Neural cell (in vitro differentiated cells): ENCODE data around the gene GLB1L.

Source experiments
- EZH2 ChIP-seq: fragments of 200-600, 300-800 bp; shearing (Covaris generic), sonication (generic); IDR thresholded peaks from 2 replicates; pipeline ENCODE4 v1.6.1; 2014; ENCODE audit warnings: antibody characterized with exemption, low read length, borderline replicate concordance, mild to moderate bottlenecking; ENCODE audit not compliant: insufficient read depth, poor library complexity, severe bottlenecking
- MXI1 ChIP-seq: fragments of 450-650 bp; conservative IDR thresholded peaks from 2 replicates; pipeline ENCODE4 v1.6.1; 2014; ENCODE audit warnings: antibody characterized with exemption, mild to moderate bottlenecking; ENCODE audit not compliant: poor library complexity, severe bottlenecking
- POLR2AphosphoS5 ChIP-seq: IDR thresholded peaks from 2 replicates; pipeline ENCODE4 v1.6.1; 2012
- TF ChIP-seq, protein P1 (sequence below): fragments of 450-650 bp; IDR thresholded peaks from 2 replicates; pipeline ENCODE4 v1.5.1; 2014; ENCODE audit warnings: antibody characterized with exemption, mild to moderate bottlenecking, moderate library complexity; ENCODE audit not compliant: poor library complexity, severe bottlenecking
- TF ChIP-seq, protein P2 (sequence below): IDR thresholded peaks from 2 replicates; pipeline ENCODE4 v1.6.1; 2012; ENCODE audit warnings: borderline replicate concordance

GRCh38 chr2:219282375-219282774 lies 37.1 kb upstream of the GLB1L start:
- TF ChIP-seq, protein P1, sequence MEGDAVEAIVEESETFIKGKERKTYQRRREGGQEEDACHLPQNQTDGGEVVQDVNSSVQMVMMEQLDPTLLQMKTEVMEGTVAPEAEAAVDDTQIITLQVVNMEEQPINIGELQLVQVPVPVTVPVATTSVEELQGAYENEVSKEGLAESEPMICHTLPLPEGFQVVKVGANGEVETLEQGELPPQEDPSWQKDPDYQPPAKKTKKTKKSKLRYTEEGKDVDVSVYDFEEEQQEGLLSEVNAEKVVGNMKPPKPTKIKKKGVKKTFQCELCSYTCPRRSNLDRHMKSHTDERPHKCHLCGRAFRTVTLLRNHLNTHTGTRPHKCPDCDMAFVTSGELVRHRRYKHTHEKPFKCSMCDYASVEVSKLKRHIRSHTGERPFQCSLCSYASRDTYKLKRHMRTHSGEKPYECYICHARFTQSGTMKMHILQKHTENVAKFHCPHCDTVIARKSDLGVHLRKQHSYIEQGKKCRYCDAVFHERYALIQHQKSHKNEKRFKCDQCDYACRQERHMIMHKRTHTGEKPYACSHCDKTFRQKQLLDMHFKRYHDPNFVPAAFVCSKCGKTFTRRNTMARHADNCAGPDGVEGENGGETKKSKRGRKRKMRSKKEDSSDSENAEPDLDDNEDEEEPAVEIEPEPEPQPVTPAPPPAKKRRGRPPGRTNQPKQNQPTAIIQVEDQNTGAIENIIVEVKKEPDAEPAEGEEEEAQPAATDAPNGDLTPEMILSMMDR, result no peak
- TF ChIP-seq POLR2AphosphoS5 (no peak), EZH2 (no peak), MXI1 (no peak)
- TF ChIP-seq, protein P2, sequence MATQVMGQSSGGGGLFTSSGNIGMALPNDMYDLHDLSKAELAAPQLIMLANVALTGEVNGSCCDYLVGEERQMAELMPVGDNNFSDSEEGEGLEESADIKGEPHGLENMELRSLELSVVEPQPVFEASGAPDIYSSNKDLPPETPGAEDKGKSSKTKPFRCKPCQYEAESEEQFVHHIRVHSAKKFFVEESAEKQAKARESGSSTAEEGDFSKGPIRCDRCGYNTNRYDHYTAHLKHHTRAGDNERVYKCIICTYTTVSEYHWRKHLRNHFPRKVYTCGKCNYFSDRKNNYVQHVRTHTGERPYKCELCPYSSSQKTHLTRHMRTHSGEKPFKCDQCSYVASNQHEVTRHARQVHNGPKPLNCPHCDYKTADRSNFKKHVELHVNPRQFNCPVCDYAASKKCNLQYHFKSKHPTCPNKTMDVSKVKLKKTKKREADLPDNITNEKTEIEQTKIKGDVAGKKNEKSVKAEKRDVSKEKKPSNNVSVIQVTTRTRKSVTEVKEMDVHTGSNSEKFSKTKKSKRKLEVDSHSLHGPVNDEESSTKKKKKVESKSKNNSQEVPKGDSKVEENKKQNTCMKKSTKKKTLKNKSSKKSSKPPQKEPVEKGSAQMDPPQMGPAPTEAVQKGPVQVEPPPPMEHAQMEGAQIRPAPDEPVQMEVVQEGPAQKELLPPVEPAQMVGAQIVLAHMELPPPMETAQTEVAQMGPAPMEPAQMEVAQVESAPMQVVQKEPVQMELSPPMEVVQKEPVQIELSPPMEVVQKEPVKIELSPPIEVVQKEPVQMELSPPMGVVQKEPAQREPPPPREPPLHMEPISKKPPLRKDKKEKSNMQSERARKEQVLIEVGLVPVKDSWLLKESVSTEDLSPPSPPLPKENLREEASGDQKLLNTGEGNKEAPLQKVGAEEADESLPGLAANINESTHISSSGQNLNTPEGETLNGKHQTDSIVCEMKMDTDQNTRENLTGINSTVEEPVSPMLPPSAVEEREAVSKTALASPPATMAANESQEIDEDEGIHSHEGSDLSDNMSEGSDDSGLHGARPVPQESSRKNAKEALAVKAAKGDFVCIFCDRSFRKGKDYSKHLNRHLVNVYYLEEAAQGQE, result no peak
